ENCODE results near the gene CCDC33. TPM values are rescaled to one million over a fixed set of nuclear protein-coding genes. Genes with fewer than 3 reads are reported as not detected.

Gene CCDC33
- total and polyA plus RNA-seq, 8 donors, result 0.58 to 9.4 (median 0.73) TPM; not detected in 5

DNA sequence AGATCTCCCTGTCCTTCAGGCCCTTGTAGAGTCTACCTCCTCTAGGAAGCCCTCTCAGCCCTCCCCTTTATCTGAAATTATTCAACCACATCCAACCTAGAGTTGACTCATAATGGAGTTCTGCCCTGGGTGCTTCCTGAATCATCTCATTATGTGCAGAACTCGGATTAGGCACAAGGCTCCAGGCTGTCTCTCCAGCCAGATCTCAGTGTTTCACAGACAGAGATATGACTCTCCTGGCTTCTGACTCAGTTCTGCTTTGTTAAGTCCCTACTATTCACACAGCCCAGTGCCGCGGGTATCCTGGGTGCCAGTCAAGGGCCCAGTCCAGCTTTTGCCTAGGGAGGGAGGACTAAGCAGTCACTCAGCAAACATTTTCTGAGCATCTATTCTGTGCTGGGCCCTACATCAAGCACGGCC lies 42.8 kb upstream of the CCDC33 start:
- no peak overlapping the region for H3K4me3 ChIP-seq
- no peaks in the 10 kb centered on the region for H3K36me3 ChIP-seq
- H3K27me3 ChIP-seq, result no peaks in the 10 kb centered on the region
- 69 to 83% (median 81%) methylated on average over 4 of the region's 4 CpGs for whole genome bisulfite sequencing, 5 donors
- intact Hi-C loops (cut with DNase I; ENCODE audit: low total_unique reads), result no loop called here
- TF ChIP-seq POLR2AphosphoS5 (IDR thresholded peaks at IDR 0.05) (no peak), POLR2A (IDR thresholded peaks at IDR 0.05) (no peak), EP300 (IDR thresholded peaks at IDR 0.05) (no peak)
- TF ChIP-seq, protein P1, sequence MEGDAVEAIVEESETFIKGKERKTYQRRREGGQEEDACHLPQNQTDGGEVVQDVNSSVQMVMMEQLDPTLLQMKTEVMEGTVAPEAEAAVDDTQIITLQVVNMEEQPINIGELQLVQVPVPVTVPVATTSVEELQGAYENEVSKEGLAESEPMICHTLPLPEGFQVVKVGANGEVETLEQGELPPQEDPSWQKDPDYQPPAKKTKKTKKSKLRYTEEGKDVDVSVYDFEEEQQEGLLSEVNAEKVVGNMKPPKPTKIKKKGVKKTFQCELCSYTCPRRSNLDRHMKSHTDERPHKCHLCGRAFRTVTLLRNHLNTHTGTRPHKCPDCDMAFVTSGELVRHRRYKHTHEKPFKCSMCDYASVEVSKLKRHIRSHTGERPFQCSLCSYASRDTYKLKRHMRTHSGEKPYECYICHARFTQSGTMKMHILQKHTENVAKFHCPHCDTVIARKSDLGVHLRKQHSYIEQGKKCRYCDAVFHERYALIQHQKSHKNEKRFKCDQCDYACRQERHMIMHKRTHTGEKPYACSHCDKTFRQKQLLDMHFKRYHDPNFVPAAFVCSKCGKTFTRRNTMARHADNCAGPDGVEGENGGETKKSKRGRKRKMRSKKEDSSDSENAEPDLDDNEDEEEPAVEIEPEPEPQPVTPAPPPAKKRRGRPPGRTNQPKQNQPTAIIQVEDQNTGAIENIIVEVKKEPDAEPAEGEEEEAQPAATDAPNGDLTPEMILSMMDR (IDR thresholded peaks at IDR 0.05), result no peak
- H3K4me1 ChIP-seq, result peaks cover 0 to 8% (median 0%) of the 10 kb centered on the region in 4 donors
- DNase-seq, result no peak
- no peak overlapping the region for H3K27ac ChIP-seq
- no peaks in the 10 kb centered on the region for H3K9me3 ChIP-seq

DNA sequence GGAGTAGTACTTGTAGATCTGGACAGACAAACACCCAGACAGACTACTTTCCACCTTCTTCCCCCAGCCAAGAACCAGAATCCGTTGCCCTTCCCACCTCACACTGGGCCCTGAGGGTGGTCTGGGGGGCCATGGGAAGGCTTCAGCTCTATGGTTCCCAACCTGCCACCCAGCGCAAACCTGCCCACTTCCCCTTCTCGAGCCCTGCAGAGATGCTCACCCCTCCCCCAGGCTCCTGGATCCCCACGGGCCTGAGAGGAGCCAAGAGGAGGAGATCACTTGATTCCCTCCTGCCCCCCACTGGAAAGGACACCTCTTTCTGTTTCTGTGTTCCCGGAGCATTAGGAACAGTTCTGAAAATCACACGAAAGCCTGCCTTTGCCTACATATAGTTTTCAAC lies 42.2 kb upstream of the CCDC33 start:
- H3K36me3 ChIP-seq, result no peaks in the 10 kb centered on the region
- H3K27me3 ChIP-seq, result no peaks in the 10 kb centered on the region
- H3K4me3 ChIP-seq, result no peak overlapping the region
- no peak for DNase-seq
- TF ChIP-seq POLR2A (IDR thresholded peaks at IDR 0.05) (no peak), EP300 (IDR thresholded peaks at IDR 0.05) (no peak), POLR2AphosphoS5 (IDR thresholded peaks at IDR 0.05) (no peak)
- TF ChIP-seq, protein P1 (IDR thresholded peaks at IDR 0.05), result no peak
- intact Hi-C loops (cut with DNase I; ENCODE audit: low total_unique reads), result no loop called here
- WGBS, 5 donors, result 67 to 77% (median 76%) methylated on average over 6 of the region's 6 CpGs
- no peak overlapping the region for H3K27ac ChIP-seq
- peaks cover 0 to 8% (median 0%) of the 10 kb centered on the region in 4 donors for H3K4me1 ChIP-seq
- H3K9me3 ChIP-seq, result no peaks in the 10 kb centered on the region

DNA sequence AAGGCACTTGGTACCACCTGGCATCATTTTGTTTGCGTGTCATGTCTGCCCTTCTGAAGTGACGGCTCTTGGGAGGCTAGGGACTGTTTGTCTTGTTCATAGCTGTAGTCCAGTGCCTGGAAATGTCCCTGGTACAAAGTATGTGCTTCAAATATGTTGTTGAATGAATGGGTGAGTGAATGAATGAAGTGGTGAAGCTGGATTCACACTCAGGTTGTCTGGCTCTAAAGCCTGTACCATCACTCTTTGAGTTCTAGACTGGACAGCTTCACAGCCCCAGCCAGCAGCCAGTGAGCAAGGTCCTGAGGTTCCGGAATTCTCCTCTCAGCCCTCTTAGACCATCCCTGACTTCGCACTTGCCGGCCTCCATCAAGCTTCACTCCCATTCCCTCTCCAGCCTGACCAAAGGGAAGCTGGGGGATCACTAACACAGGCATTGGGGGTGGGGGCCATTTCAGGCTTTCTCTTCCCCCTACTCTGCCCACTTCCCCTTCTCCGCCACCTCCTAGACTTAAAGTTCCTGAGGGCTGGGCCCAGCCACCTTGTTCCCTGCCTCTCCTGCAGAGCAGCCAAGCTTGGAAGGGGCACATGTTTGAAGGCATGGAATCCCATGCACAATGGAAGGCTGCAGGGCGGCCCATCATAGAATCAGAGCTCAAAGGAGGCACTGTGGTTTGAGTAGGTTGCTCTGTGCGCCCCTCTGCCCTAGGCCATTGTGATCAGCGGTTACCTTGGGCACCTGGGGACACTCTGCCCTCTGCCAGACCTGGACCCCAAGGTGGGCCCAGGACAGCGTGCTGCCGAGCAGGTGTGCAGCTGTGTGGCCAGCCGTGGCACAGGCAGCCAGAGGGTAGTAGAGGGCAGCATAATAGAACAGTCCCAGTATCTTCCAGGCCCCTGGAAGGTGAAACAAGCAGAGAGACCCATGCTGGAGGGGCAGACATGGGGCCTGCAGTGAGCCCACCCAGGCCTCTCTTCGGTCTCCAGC lies 41.3 kb upstream of the CCDC33 start:
- Histone ChIP-seq H3K27me3 (no peaks in the 10 kb centered on the region), H3K36me3 (no peaks in the 10 kb centered on the region), H3K27ac (no peak overlapping the region), H3K4me3 (no peak overlapping the region), H3K9me3 (no peaks in the 10 kb centered on the region), H3K4me1 (peaks cover 0 to 8% (median 0%) of the 10 kb centered on the region in 4 donors)
- 91 to 95% (median 93%) methylated on average over 10 to 13 of the region's 13 CpGs for WGBS, 5 donors
- TF ChIP-seq POLR2AphosphoS5 (IDR thresholded peaks at IDR 0.05) (no peak), EP300 (IDR thresholded peaks at IDR 0.05) (no peak), POLR2A (IDR thresholded peaks at IDR 0.05) (no peak)
- TF ChIP-seq, protein P1 (IDR thresholded peaks at IDR 0.05), result no peak
- no peak for DNase-seq
- intact Hi-C loops (cut with DNase I; ENCODE audit: low total_unique reads), result no loop called here

DNA sequence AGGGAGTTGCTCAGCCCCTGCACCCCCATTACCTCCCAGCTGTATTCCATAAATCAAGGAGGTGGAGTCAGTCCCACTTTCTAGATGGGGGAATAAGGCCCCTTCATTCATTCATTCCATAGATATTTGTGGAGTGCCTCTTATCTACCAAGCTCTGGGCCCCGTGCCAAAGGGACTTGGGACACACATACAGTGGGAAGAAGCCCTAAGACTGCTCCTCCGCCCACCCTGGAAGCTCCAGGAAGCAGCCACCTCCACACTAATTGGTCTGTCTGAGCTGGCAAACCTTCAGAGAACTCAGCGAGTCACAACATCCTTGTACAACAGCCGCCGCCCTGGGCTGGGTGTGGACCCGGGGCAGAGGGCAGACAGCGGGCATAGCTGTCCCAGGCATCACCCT lies 40.0 kb upstream of the CCDC33 start:
- peak; percentile 65 to 83 for DNase-seq
- intact Hi-C loops (cut with DNase I; ENCODE audit: low total_unique reads), result no loop called here
- TF ChIP-seq POLR2A (IDR thresholded peaks at IDR 0.05) (no peak), EP300 (IDR thresholded peaks at IDR 0.05) (no peak), POLR2AphosphoS5 (IDR thresholded peaks at IDR 0.05) (no peak)
- TF ChIP-seq, protein P1 (IDR thresholded peaks at IDR 0.05), result no peak
- no peak overlapping the region for H3K4me3 ChIP-seq
- H3K9me3 ChIP-seq, result no peaks in the 10 kb centered on the region
- 11 to 33% (median 19%) methylated on average over 1 to 7 of the region's 7 CpGs for WGBS, 5 donors
- H3K36me3 ChIP-seq, result no peaks in the 10 kb centered on the region
- H3K27ac ChIP-seq, result no peak overlapping the region
- peaks cover 0 to 7% (median 0%) of the 10 kb centered on the region in 3 donors for H3K27me3 ChIP-seq
- peaks cover 0 to 15% (median 0%) of the 10 kb centered on the region in 4 donors for H3K4me1 ChIP-seq
